NCI-H446 treated with DMSO at 0.1 percent for 48 hours (cell line): Measurements from ENCODE around the gene ARRDC3.

Experiments used
- DNase-seq: peaks from one replicate; lab custom pipeline; 2025; lab: John Stamatoyannopoulos, UW

The ARRDC3 gene

DNA sequence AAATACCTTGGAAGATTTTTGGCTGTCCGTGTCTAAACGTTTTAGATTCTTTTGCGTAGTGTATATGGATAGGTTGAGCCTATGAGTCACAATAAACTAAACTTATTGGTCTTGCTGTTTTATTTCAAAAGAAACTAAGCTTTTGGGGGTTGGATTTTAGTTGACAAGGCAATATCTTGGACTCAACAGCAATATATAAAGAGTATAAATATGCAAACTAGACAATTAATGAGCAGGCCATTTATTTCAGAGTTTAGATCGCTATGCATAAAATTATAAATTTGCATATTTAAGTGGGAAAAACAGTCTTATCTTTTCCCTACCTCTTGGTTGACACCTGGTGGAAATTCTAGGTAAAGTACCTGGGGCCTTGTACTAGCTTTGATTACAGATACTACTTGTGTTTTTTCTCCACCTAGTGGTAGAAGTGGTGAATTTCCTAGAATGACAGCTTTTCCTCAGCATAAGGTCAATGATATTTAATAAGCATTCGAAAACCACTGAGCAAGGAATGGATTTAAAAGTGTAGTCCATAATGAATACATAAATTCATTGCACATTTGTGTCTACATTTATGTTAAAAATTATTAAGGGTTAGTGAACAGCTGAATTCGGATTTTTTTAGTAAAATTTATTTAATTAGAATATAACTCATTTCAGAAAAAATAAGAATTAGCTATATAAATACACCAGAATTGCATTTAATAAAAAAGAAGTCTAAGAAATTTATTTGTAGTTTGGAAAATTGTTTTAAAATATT, 1.7 kb upstream of the ARRDC3 start:
- DNase-seq = peak; percentile 84

- DNase-seq = peak; percentile 23
Measured at GRCh38 chr5:91383956-91384300, 811 bp upstream of the ARRDC3 start.

- DNase-seq = peak; percentile 30
Measured at GRCh38 chr5:91382530-91383026, 539 bp downstream of the ARRDC3 start.

DNA sequence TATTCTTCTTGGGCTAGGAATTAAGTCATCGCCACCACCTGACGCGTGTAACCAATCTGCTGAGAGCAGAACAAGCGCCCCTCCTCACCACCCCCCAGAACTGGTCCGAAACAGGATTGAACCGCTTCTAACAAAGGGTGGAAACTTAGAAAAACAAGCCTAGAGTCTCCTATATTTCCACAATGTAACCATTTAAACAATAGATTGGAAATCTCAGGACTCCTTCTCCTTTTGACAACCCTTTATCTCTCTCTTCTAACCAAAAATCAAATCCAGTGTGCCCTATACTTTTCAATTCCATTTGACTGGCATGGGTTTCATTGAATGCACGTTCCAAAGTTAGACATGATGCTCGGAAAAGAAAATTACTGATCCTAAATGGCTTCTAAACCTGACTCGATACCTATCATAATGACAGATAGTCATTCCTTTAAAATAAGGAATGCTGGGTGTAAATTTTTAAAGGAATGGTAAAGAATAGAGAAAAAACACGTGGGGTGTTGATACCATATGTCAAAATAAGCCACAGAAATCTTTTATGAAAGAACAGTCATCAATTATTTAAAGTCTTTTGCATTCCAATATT, 1.2 kb downstream of the ARRDC3 start:
- peak; percentile 63 for DNase-seq

DNA sequence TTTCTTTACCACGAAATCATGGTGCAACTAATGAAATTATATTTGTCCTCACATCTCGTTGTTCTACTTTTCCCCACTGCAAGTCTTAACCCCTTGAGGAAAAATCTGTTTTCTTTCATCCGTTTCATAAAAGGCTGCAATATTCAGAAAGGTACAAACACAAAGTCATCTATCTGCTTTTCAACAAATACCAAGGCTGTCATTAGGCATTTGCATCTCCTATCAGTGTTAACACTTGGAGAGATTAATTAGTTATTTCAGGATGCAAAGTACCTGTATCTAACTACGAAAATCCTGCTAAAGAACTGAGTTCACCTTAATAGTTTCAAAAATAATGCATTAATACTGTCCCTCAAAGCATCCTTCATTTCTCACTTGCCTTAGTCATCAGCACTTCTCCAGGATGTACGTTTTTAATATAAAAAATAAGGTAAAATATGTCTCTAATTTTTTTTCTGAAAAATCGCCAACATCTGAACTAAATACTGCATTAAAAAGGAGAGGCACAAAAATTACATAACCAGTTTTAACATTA, 1.8 kb downstream of the ARRDC3 start:
- DNase-seq = no peak

GRCh38 chr5:91380491-91381238, 2.5 kb downstream of the ARRDC3 start:
- DNase-seq = peak; percentile 86

DNA sequence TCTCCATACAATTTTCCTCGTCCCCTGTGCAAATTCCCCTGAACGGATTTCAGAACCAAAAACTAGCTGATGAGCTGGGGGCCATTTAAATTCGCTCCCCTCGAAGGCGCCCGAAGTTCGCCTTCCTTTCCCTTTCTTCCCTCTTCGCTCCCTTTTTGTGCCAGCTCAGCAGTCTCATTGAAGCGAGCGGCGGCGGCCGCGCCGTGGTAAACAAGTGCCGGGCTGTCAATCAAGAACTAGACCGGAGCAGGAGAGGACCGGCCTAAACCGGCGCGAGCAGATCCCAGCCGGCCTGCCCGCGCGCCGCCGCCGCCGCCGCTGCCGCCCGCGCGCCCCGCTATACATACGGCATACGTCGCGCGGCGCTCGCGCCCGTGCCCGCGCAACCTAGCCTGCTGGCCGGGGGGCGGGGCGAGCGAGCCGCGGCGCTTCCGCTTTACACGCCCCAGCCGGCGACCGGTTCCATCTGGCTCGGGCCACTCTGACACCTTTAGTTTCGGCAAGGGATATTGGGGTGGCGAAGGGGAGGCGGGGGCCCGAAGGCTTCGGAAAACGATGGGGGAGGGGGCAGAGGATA, 3.1 kb downstream of the ARRDC3 start:
- DNase-seq = peak; percentile 94

DNA sequence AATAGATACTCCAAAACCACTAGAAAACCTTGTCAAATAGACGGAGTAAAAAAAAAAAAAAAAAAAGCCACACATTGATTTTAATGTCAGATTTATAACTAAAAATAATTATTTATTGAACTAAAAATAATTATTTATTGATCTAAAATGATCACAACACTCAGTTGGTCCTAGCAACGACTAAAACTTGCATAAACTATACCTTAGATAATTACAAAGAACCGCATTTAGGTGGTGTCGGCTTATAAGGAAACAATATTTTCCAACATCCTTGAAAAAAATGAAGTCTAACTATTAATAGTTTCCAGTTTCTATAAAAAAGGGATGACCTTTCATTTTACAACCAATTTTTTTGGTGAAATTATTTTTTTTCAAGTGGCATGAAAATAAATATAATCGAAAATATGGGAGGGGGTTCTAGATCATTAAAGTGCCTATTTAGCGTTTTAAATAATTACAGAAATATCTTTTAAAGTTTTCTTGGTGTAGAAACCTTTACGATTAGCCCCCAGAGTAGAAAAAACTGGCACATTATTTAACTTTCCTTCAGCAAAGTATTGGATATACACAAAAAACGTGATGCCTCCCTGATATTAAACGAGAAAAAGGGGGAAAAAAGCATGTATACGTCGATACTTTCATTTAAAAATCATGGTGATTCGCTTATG, 3.7 kb downstream of the ARRDC3 start:
- DNase-seq = no peak

- no peak for DNase-seq
Measured at GRCh38 chr5:91378752-91379211, 4.3 kb downstream of the ARRDC3 start.

- DNase-seq = no peak
Measured at GRCh38 chr5:91374893-91375520, 8.1 kb downstream of the ARRDC3 start.

DNA sequence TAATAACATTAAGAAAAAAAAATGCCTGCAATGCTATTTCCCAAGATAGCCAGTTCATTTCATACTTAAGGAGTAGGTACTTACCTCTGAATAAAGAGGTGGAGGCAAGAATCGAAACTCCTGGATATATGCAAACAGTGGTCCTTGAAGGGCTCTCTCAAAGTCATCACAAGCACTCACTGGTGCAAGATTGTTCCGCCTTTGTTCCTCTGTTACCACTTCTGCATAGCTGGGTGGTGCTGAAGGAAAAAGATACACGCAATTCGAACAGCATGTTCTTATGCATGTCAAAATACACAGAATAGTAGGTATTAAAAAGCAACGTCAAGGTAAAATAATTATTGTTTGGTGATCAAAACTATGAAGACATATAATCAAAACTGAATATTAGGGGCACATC, 9.5 kb downstream of the ARRDC3 start:
- DNase-seq = no peak

- no peak for DNase-seq
Measured at GRCh38 chr5:91373006-91373405, 10.1 kb downstream of the ARRDC3 start.

GRCh38 chr5:91369480-91369879, 13.6 kb downstream of the ARRDC3 start:
- no peak for DNase-seq

- DNase-seq = no peak
Measured at GRCh38 chr5:91367908-91368648, 15.0 kb downstream of the ARRDC3 start.

DNA sequence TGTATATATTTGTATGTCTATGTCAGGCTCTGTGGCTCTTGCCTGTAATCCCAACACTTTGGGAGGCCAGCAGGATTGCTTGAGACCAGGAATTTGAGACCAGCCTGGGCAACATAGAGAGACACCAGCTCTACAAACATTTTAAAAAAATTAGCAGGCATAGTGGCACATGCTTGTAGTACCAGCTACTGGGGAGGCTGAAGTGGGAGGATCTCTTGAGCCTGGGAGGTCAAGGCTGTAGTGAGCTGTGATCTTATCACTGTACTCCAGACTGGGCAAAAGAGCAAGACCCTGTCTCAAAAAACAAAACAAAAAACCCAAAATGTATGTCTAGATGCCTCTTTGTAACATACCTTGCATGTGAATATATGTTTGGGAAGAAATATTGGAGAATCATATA, 15.8 kb downstream of the ARRDC3 start:
- no peak for DNase-seq

GRCh38 chr5:91366551-91366950, 16.6 kb downstream of the ARRDC3 start:
- no peak for DNase-seq

- no peak for DNase-seq
Measured at GRCh38 chr5:91365498-91365897, 17.6 kb downstream of the ARRDC3 start.

- DNase-seq = no peak
Measured at GRCh38 chr5:91362935-91363334, 20.2 kb downstream of the ARRDC3 start.

- no peak for DNase-seq
Measured at GRCh38 chr5:91361790-91362189, 21.3 kb downstream of the ARRDC3 start.

GRCh38 chr5:91361055-91361701, 21.9 kb downstream of the ARRDC3 start:
- DNase-seq = no peak
